Measurements from ENCODE around the gene CCDC88A. TPM values are rescaled to one million over a fixed set of nuclear protein-coding genes. Genes with fewer than 3 reads are reported as not detected.

Gene CCDC88A
- polyA plus RNA-seq, 1 of the 3 experiments (the other 2 are of a cell fraction): 7.0 TPM

DNA sequence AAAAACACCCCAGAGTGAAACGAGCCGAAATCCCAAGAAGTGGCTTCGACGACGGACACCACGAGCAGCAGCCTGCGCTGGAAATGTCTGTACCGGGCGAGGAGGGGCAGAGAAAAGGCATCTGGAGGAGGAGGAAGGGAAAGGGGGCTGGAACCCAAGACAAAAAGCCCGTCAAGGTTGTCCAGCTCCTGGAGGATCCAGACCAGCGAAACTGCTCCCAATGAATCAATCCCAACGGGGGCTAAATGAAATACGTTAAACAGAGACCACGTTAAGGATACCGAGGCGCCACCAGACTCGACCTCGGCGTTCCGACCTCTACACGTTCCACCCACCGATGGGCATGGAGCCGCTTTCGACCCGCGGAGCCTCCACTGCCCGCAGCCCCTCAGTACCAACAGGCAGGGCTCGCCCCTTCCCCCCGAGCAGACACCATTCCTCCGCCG is 400 bp downstream of the CCDC88A start:
- H3K79me2 ChIP-seq (ENCODE audit: insufficient read depth): peaks cover 45% of the 10 kb centered on the region
- H3K4me2 ChIP-seq: peak overlapping the region; percentile 89
- H3K4me3 ChIP-seq (ENCODE audit: low read depth in 2 of 2, low read length in 1 of 2): peak overlapping the region; percentile 84 to 93
- under 1% methylated on average over 24 of the region's 31 CpGs for WGBS (ENCODE audit: low lambda C conversion rate)
- H3K27me3 ChIP-seq (ENCODE audit: insufficient read depth): no peaks in the 10 kb centered on the region
- DNase-seq: peak; percentile 51
- peak overlapping the region; percentile 85 for H2AFZ ChIP-seq (ENCODE audit: low read depth)
- H3K9ac ChIP-seq: peak overlapping the region; percentile 81
- no peaks in the 10 kb centered on the region; the same call in 1 of the 2 replicates for H3K9me3 ChIP-seq
- H3K4me1 ChIP-seq (ENCODE audit: control insufficient read depth in 1 of 2, insufficient read depth in 2 of 2, low read depth in 1 of 2, low read length in 1 of 2): peaks cover 4 to 12% of the 10 kb centered on the region in 2 experiments; a peak in 3 of 4 replicates
- H3K36me3 ChIP-seq (replicated peaks in 1 of 2; ENCODE audit: control insufficient read depth in 1 of 2, insufficient read depth in 2 of 2, low read length in 1 of 2): peaks cover 0 to 5% of the 10 kb centered on the region in 2 experiments
- POLR2A ChIA-PET: interaction anchor here (1.0 to 1.7 kb wide), 4 partner anchors 9 to 370 kb away, joined by 3 to 9 read pairs (median 3); partner anchors contain the start of genes CFAP36, CLHC1 and RPS27A
- no peaks in the 10 kb centered on the region for H4K20me1 ChIP-seq (ENCODE audit: insufficient read depth)
- TF ChIP-seq, protein P1, sequence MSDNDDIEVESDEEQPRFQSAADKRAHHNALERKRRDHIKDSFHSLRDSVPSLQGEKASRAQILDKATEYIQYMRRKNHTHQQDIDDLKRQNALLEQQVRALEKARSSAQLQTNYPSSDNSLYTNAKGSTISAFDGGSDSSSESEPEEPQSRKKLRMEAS (IDR thresholded peaks at IDR 0.05; ENCODE audit: low read depth): peak; percentile 86
- TF ChIP-seq MXI1 (IDR thresholded peaks at IDR 0.05; ENCODE audit: low read depth, low read length): peak; percentile 36
- TF ChIP-seq, protein P2, sequence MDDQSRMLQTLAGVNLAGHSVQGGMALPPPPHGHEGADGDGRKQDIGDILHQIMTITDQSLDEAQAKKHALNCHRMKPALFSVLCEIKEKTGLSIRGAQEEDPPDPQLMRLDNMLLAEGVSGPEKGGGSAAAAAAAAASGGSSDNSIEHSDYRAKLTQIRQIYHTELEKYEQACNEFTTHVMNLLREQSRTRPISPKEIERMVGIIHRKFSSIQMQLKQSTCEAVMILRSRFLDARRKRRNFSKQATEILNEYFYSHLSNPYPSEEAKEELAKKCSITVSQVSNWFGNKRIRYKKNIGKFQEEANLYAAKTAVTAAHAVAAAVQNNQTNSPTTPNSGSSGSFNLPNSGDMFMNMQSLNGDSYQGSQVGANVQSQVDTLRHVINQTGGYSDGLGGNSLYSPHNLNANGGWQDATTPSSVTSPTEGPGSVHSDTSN (IDR thresholded peaks at IDR 0.05): no peak
- H3F3A ChIP-seq (replicated peaks; ENCODE audit: insufficient read depth): peaks cover 3% of the 10 kb centered on the region
- H3K27ac ChIP-seq (ENCODE audit: low read depth in 2 of 2, low read length in 1 of 2): peak overlapping the region; percentile 81 to 97
- H3K9me2 ChIP-seq: no peaks in the 10 kb centered on the region; the same call in 1 of the 2 replicates
- CTCF ChIA-PET: interaction anchor here (0.7 to 2.3 kb wide), 3 partner anchors 12 to 156 kb away, joined by 3 to 11 read pairs (median 4); no protein-coding TSS in a partner anchor

DNA sequence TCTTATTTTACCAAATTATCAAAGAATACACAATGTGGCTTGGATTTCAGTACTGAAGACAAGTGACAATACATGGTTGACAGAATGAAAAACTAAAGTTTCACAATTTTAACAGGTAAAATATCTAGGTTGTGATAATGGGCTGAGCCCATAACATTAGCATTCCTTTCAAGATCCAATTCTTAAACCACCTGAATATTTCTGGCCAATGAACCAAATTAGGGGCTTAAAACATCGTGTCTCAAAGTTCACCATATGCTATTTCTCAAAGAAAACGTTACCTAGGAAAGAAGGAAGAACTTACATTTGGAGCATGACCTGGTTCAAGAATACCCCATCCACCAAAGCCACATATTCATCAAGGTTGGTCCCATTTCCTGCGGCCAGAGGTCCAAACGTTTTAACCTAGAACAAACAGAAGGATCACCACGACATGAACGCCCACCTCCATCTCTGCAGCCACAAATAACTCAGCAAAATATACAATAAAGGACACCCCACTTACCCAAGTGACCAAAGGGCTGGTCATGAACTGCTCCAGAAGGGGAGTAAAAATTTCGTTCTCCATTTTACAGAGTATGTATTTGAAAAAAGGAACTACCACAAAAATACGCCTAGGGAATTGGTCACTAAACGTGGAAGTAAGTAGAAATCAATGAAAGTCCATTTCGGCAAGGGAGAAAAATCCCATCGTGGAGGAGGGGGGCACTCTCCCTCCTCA is 984 bp downstream of the CCDC88A start:
- ChIA-PET CTCF (interaction anchor here (2.3 kb wide), 1 partner anchor 13 kb away, joined by 11 read pairs; no protein-coding TSS in a partner anchor), POLR2A (interaction anchor here (1.7 kb wide), 1 partner anchor 101 kb away, joined by 9 read pairs; the partner anchor contains the start of gene CFAP36)
- Histone ChIP-seq H3K9me3 (no peaks in the 10 kb centered on the region; the same call in 1 of the 2 replicates), H3K79me2 (ENCODE audit: insufficient read depth) (peaks cover 51% of the 10 kb centered on the region), H3K27me3 (ENCODE audit: insufficient read depth) (no peaks in the 10 kb centered on the region), H3K9ac (peak overlapping the region; percentile 81), H3K36me3 (replicated peaks in 1 of 2; ENCODE audit: control insufficient read depth in 1 of 2, insufficient read depth in 2 of 2, low read length in 1 of 2) (peaks cover 0 to 5% of the 10 kb centered on the region in 2 experiments), H2AFZ (ENCODE audit: low read depth) (peak overlapping the region; percentile 85), H4K20me1 (ENCODE audit: insufficient read depth) (no peaks in the 10 kb centered on the region), H3K27ac (ENCODE audit: low read depth in 2 of 2, low read length in 1 of 2) (peak overlapping the region; percentile 81 to 97), H3K4me2 (peak overlapping the region; percentile 89), H3K4me1 (ENCODE audit: control insufficient read depth in 1 of 2, insufficient read depth in 2 of 2, low read depth in 1 of 2, low read length in 1 of 2) (peaks cover 4 to 12% of the 10 kb centered on the region in 2 experiments; a peak in 3 of 4 replicates), H3K9me2 (no peaks in the 10 kb centered on the region; the same call in 1 of the 2 replicates), H3K4me3 (ENCODE audit: low read depth in 2 of 2, low read length in 1 of 2) (peak overlapping the region; percentile 84 to 93), H3F3A (replicated peaks; ENCODE audit: insufficient read depth) (peaks cover 3% of the 10 kb centered on the region)
- 1% methylated on average over 11 of the region's 11 CpGs for WGBS (ENCODE audit: low lambda C conversion rate)
- TF ChIP-seq TCF12 (IDR thresholded peaks at IDR 0.05) (no peak), SIN3A (IDR thresholded peaks at IDR 0.05; ENCODE audit: borderline replicate concordance, low read depth, low read length) (0 out of 2 replicates have a peak, but pooled peaks have one; percentile 51)
- TF ChIP-seq, protein P3, sequence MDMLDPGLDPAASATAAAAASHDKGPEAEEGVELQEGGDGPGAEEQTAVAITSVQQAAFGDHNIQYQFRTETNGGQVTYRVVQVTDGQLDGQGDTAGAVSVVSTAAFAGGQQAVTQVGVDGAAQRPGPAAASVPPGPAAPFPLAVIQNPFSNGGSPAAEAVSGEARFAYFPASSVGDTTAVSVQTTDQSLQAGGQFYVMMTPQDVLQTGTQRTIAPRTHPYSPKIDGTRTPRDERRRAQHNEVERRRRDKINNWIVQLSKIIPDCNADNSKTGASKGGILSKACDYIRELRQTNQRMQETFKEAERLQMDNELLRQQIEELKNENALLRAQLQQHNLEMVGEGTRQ (IDR thresholded peaks at IDR 0.05; ENCODE audit: borderline replicate concordance, low read depth, low read length): no peak
- peak; percentile 23 for DNase-seq
